Mammary epithelial cell (primary cell): ENCODE results near the gene BICRA.

Experiments
- EZH2 ChIP-seq: IDR thresholded peaks from 2 replicates; pipeline ENCODE4 v1.6.1; 2012; ENCODE audit warnings: low read length, inconsistent platforms, borderline replicate concordance
- TF ChIP-seq, protein P1 (sequence below), 2 donors: IDR thresholded peaks in 1 of 2; conservative IDR thresholded peaks in 1 of 2; 2 replicates each; pipeline ENCODE4 v1.5.1; 2011 to 2012; ENCODE audit warnings: inconsistent platforms in 2 of 2, low read length in 2 of 2, mild to moderate bottlenecking in 2 of 2, control low read depth in 1 of 2, low read depth in 1 of 2; ENCODE audit not compliant: insufficient read depth in 1 of 2; ENCODE audit errors: extremely low read depth in 1 of 2

GRCh38 chr19:47646924-47647323 lies 38.0 kb downstream of the BICRA start:
- TF ChIP-seq EZH2 = no peak
- TF ChIP-seq, protein P1, sequence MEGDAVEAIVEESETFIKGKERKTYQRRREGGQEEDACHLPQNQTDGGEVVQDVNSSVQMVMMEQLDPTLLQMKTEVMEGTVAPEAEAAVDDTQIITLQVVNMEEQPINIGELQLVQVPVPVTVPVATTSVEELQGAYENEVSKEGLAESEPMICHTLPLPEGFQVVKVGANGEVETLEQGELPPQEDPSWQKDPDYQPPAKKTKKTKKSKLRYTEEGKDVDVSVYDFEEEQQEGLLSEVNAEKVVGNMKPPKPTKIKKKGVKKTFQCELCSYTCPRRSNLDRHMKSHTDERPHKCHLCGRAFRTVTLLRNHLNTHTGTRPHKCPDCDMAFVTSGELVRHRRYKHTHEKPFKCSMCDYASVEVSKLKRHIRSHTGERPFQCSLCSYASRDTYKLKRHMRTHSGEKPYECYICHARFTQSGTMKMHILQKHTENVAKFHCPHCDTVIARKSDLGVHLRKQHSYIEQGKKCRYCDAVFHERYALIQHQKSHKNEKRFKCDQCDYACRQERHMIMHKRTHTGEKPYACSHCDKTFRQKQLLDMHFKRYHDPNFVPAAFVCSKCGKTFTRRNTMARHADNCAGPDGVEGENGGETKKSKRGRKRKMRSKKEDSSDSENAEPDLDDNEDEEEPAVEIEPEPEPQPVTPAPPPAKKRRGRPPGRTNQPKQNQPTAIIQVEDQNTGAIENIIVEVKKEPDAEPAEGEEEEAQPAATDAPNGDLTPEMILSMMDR (conservative IDR thresholded peaks at IDR 0.05 in 1 of 2, IDR thresholded peaks at IDR 0.05 in 1 of 2; ENCODE audit: extremely low read depth in 1 of 2, insufficient read depth in 1 of 2, low read depth in 1 of 2, low read length in 2 of 2) = no peak
